NCI-H69 (cell line): ENCODE measurements around the gene TENT4A.

ENCODE experiments used
- DNase-seq: peaks from one replicate; lab custom pipeline; 2025; lab: John Stamatoyannopoulos, UW

The TENT4A gene

GRCh38 chr5:6752782-6753181, 39.5 kb downstream of the TENT4A start:
- no peak for DNase-seq

- no peak for DNase-seq
Measured at GRCh38 chr5:6753851-6754250, 40.6 kb downstream of the TENT4A start.

GRCh38 chr5:6754766-6755165, 41.5 kb downstream of the TENT4A start:
- DNase-seq = no peak

GRCh38 chr5:6755519-6755918, 42.3 kb downstream of the TENT4A start:
- no peak for DNase-seq

- DNase-seq = no peak
Measured at GRCh38 chr5:6755941-6756340, 42.7 kb downstream of the TENT4A start.

GRCh38 chr5:6757414-6757969, 44.3 kb downstream of the TENT4A start:
- no peak for DNase-seq

- DNase-seq = no peak
Measured at GRCh38 chr5:6758236-6758635, 45.0 kb downstream of the TENT4A start.

GRCh38 chr5:6758706-6759105, 45.5 kb downstream of the TENT4A start:
- no peak for DNase-seq

GRCh38 chr5:6759401-6759800, 46.2 kb downstream of the TENT4A start:
- DNase-seq = peak; percentile 12

- no peak for DNase-seq
Measured at GRCh38 chr5:6759983-6760382, 46.8 kb downstream of the TENT4A start.

- peak; percentile 20 for DNase-seq
Measured at GRCh38 chr5:6760686-6761085, 47.5 kb downstream of the TENT4A start.

GRCh38 chr5:6761333-6761732, 48.1 kb downstream of the TENT4A start:
- no peak for DNase-seq

- DNase-seq = no peak
Measured at GRCh38 chr5:6762116-6762515, 48.9 kb downstream of the TENT4A start.

GRCh38 chr5:6762697-6763096, 49.5 kb downstream of the TENT4A start:
- no peak for DNase-seq

- DNase-seq = no peak
Measured at GRCh38 chr5:6763191-6763590, 50.0 kb downstream of the TENT4A start.

- peak; percentile 91 for DNase-seq
Measured at GRCh38 chr5:6765612-6766525, 52.6 kb downstream of the TENT4A start.

- peak; percentile 96 for DNase-seq
Measured at GRCh38 chr5:6766604-6767093, 53.4 kb downstream of the TENT4A start.

- no peak for DNase-seq
Measured at GRCh38 chr5:6767481-6768063, 54.3 kb downstream of the TENT4A start.

- DNase-seq = no peak
Measured at GRCh38 chr5:6768590-6769230, 55.5 kb downstream of the TENT4A start.

- no peak for DNase-seq
Measured at GRCh38 chr5:6770826-6771607, 57.8 kb downstream of the TENT4A start.

- peak; percentile 69 for DNase-seq
Measured at GRCh38 chr5:6772886-6773285, 59.7 kb downstream of the TENT4A start.
